GM19238 (cell line): Measurements from ENCODE around the gene TIAM2.
"Not testable (repeated sequence)": the region's sequence is repeated elsewhere in the genome, so short reads cannot be mapped to it uniquely, and the experiment has no call there.

ENCODE experiments used
- DNase-seq: peaks from one replicate; pipeline ENCODE4 v3.0.0; 2011; ENCODE audit warnings: low spot score; ENCODE audit not compliant: insufficient read length

Gene TIAM2

DNA sequence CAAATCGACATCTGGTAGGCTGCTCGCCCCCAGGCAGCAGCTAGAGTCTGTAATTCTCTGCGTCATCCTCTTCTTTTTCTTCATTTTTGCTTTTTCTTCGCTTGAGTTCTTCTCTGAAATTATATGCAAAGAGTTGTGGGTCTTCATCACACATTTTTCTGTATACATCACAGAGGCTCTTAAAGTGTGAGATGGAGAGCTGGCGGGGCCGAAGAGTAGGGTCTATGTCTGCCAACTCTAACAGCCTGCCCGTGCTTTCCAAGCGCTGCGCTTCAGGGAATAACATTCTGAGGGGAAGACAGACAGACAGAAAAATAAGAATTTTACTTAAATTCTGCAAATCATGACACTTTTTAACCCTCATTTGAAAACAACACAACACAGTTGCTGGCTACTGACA is 262.7 kb downstream of the TIAM2 start:
- no peak for DNase-seq

DNA sequence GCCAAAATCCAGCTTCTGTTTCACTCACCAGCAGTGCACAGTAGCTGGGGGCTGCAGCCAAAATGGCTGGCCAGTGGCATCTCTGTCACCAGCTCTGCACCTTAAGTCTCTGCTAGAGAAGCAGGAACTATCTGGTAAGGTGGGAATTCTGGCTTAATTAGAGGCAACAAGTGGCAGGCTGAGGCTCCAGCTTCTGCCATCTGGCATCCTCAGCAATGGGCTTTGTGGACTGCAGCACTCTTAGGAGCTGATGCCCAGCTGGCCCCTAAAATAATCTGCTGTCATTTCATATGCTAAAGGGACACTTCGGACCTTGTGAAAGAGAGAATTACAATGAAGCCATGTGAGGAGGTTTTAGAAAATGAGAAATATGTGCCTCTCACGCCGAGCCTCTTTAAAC is 264.1 kb downstream of the TIAM2 start:
- DNase-seq: no peak

- no peak for DNase-seq
These were observed 264.8 kb downstream of the TIAM2 start for GRCh38 chr6:155259897-155260296.

DNA sequence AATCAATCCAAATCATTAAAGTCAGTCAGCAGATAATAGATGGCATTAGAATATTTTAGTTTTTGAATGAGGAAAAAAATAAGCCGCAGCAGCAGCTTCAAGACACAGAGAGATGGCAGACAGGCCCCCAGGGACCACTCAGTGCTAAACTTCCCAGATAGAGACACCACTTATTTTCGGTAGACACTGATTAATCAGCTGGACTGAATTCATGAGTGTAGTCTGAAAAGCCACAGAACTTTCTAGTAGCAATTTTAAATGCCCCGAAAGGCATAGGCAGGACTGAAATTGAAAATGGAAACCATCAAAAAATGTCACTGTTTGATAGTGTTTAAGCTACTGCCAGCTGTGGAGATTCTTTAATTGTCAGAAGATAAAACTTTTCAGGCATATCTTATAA is 265.6 kb downstream of the TIAM2 start:
- DNase-seq: no peak

- no peak for DNase-seq
These were observed 266.2 kb downstream of the TIAM2 start for GRCh38 chr6:155261111-155261900.

GRCh38 chr6:155262655-155263054 is 267.5 kb downstream of the TIAM2 start:
- DNase-seq: no peak

- no peak for DNase-seq
These were observed 268.4 kb downstream of the TIAM2 start, which contains the start of gene CLDN20 for GRCh38 chr6:155263373-155264063. CLDN20 (plus strand) TSS chr6:155264013; CDS start chr6:155275720, 11,707 bp downstream.

GRCh38 chr6:155264693-155265320 is 269.7 kb downstream of the TIAM2 start:
- DNase-seq: no peak

DNA sequence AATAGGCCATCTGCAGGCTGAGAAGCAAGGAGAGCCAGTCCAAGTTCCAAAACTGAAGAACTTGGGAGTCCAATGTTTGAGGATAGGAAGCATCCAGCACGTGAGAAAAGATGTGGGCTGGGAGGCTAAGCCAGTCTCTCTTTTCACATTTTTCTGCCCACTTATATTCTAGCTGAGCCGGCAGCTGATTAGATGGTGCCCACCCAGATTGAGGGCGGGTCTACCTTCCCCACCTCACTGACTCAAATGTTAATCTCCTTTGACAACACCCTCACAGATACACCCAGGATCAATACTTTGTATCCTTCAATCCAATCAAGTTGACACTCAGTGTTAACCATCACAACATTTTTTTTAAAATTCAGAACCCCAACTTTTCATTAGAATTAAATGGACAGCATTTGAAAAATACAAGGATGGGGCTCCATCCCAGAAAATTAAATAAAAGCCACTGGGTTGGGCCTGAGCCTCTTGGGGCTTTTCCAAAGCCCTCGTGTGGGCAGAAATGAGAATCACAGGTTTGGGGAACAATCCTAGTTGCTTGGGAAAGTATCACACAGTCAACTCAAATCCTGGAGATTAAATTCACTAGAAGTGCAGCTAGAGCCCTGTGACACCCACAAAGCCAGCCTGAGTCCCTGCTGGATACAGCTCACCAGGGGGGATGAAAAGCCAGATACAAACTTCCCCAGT is 270.9 kb downstream of the TIAM2 start:
- DNase-seq: no peak

GRCh38 chr6:155267411-155267810 is 272.3 kb downstream of the TIAM2 start:
- no peak for DNase-seq

- not testable (repeated sequence) for DNase-seq
These were observed 273.2 kb downstream of the TIAM2 start for GRCh38 chr6:155268088-155268867.

GRCh38 chr6:155269765-155270164 is 274.6 kb downstream of the TIAM2 start:
- no peak for DNase-seq

GRCh38 chr6:155270561-155271091 is 275.5 kb downstream of the TIAM2 start:
- no peak for DNase-seq

GRCh38 chr6:155271145-155271544 is 276.0 kb downstream of the TIAM2 start:
- DNase-seq: no peak

GRCh38 chr6:155272353-155273232 is 277.5 kb downstream of the TIAM2 start:
- DNase-seq: no peak

- no peak for DNase-seq
These were observed 278.3 kb downstream of the TIAM2 start for GRCh38 chr6:155273431-155273830.

- no peak for DNase-seq
These were observed 279.0 kb downstream of the TIAM2 start for GRCh38 chr6:155274106-155274505.

GRCh38 chr6:155274533-155274932 is 279.4 kb downstream of the TIAM2 start:
- DNase-seq: no peak

DNA sequence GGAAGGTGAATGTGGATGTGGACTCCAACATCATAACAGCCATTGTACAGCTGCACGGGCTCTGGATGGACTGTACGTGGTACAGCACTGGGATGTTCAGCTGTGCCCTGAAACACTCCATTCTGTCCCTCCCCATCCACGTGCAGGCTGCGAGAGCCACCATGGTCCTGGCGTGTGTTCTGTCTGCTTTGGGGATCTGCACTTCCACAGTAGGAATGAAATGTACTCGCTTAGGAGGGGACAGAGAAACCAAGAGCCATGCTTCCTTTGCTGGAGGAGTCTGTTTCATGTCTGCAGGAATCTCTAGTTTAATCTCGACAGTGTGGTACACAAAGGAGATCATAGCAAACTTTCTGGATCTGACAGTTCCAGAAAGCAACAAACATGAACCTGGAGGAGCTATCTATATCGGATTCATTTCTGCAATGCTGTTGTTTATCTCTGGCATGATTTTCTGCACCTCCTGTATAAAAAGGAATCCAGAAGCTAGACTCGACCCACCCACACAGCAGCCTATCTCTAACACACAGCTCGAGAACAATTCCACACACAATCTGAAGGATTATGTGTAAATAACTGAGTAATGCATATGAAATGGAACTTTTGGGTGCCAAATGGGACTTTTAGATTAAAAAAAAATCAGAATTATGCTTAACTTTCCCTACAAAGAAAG is 280.8 kb downstream of the TIAM2 start:
- DNase-seq: no peak
